ENCODE results near the gene CPNE2. TPM values are rescaled to one million over a fixed set of nuclear protein-coding genes. Genes with fewer than 3 reads are reported as not detected.

The CPNE2 gene
- total RNA-seq, 3 donors from 2014 or later: 48.7 to 77.0 (median 52.5) TPM

GRCh38 chr16:57091200-57091974 is 996 bp upstream of the CPNE2 start:
- Histone ChIP-seq H3K36me3 (ENCODE audit: low read depth) (no peaks in the 10 kb centered on the region), H3K9me3 (no peaks in the 10 kb centered on the region), H3K4me3 (no peak overlapping the region), H3K4me1 (ENCODE audit: low read depth) (peaks cover 23% of the 10 kb centered on the region)
- intact Hi-C loops (cut with DNase I, micrococcal nuclease): no loop called here
- peak; percentile 68 to 70 (median 68) for DNase-seq
- ATAC-seq: peak; percentile 5
- TF ChIP-seq CTCF (IDR thresholded peaks at IDR 0.05): no peak

GRCh38 chr16:57092786-57093411 is 516 bp downstream of the CPNE2 start:
- DNase-seq (peak; percentile 68 to 78 (median 69)), ATAC-seq (peak; percentile 68)
- peak; percentile 68 for TF ChIP-seq CTCF (IDR thresholded peaks at IDR 0.05)
- intact Hi-C loops (cut with DNase I, micrococcal nuclease): no loop called here
- Histone ChIP-seq H3K4me1 (ENCODE audit: low read depth) (peaks cover 23% of the 10 kb centered on the region), H3K4me3 (peak overlapping the region; percentile 80), H3K36me3 (ENCODE audit: low read depth) (no peaks in the 10 kb centered on the region), H3K9me3 (no peaks in the 10 kb centered on the region)

- Histone ChIP-seq H3K4me3 (no peak overlapping the region), H3K4me1 (ENCODE audit: low read depth) (peaks cover 23% of the 10 kb centered on the region), H3K36me3 (ENCODE audit: low read depth) (no peaks in the 10 kb centered on the region), H3K9me3 (no peaks in the 10 kb centered on the region)
- TF ChIP-seq CTCF (IDR thresholded peaks at IDR 0.05): no peak
- ATAC-seq: peak; percentile 49
- DNase-seq: peak; percentile 77 to 83 (median 79)
- intact Hi-C loops (cut with DNase I, micrococcal nuclease): no loop called here
These were observed 1.5 kb downstream of the CPNE2 start for GRCh38 chr16:57093666-57094564.

- ATAC-seq: no peak
- Histone ChIP-seq H3K36me3 (ENCODE audit: low read depth) (no peaks in the 10 kb centered on the region), H3K4me1 (ENCODE audit: low read depth) (peaks cover 23% of the 10 kb centered on the region), H3K9me3 (no peaks in the 10 kb centered on the region), H3K4me3 (no peak overlapping the region)
- DNase-seq: no peak
- no peak for TF ChIP-seq CTCF (IDR thresholded peaks at IDR 0.05)
- intact Hi-C loops (cut with DNase I, micrococcal nuclease): no loop called here
These were observed 2.5 kb downstream of the CPNE2 start for GRCh38 chr16:57094911-57095310.

- Histone ChIP-seq H3K4me3 (no peak overlapping the region), H3K9me3 (no peaks in the 10 kb centered on the region), H3K36me3 (ENCODE audit: low read depth) (no peaks in the 10 kb centered on the region), H3K4me1 (ENCODE audit: low read depth) (peaks cover 23% of the 10 kb centered on the region)
- intact Hi-C loops (cut with DNase I, micrococcal nuclease): no loop called here
- ATAC-seq (no peak), DNase-seq (no peak)
- TF ChIP-seq CTCF (IDR thresholded peaks at IDR 0.05): no peak
These were observed 3.8 kb downstream of the CPNE2 start for GRCh38 chr16:57096192-57096591.
